Osteoblast (primary cell): ENCODE measurements around the gene IRF6. TPM values are rescaled to one million over a fixed set of nuclear protein-coding genes. Genes with fewer than 3 reads are reported as not detected.

Experiments
- DNase-seq: peaks from one replicate; pipeline ENCODE4 v3.0.0; 2011; ENCODE audit warnings: low spot score, mixed read lengths; ENCODE audit not compliant: insufficient read length; ENCODE audit errors: missing footprints
- H2AFZ ChIP-seq: 2 replicates; pipeline ENCODE4 v1.6.0; 2011; ENCODE audit warnings: mild to moderate bottlenecking, low read length
- H3K27ac ChIP-seq: 2 replicates; pipeline ENCODE4 v1.5.1; 2011; ENCODE audit warnings: mild to moderate bottlenecking, low read depth, low read length, moderate library complexity
- H3K27me3 ChIP-seq: 2 replicates; pipeline ENCODE4 v1.6.0; 2012; ENCODE audit warnings: mild to moderate bottlenecking, control low read depth, inconsistent platforms, low read length, moderate library complexity; ENCODE audit not compliant: insufficient read depth
- H3K36me3 ChIP-seq: 2 replicates; pipeline ENCODE4 v1.5.1; 2011; ENCODE audit warnings: mild to moderate bottlenecking, low read length, control low read depth, moderate library complexity; ENCODE audit not compliant: insufficient read depth
- H3K4me1 ChIP-seq: 2 replicates; pipeline ENCODE4 v1.5.1; 2011; ENCODE audit warnings: mild to moderate bottlenecking, low read length, control low read depth, moderate library complexity; ENCODE audit not compliant: insufficient read depth
- H3K4me2 ChIP-seq: 2 replicates; pipeline ENCODE4 v1.6.0; 2011; ENCODE audit warnings: mild to moderate bottlenecking, low read length; ENCODE audit not compliant: insufficient read depth
- H3K4me3 ChIP-seq: fragments of 200-600 bp; sonication (generic); 3 replicates; pipeline ENCODE4 v1.5.1; 2012; ENCODE audit warnings: mild to moderate bottlenecking, low read length, inconsistent platforms; ENCODE audit not compliant: insufficient read depth
- H3K79me2 ChIP-seq: 2 replicates; pipeline ENCODE4 v1.6.0; 2012; ENCODE audit warnings: mild to moderate bottlenecking, low read length, control low read depth, inconsistent platforms; ENCODE audit not compliant: insufficient read depth
- H3K9me3 ChIP-seq: 2 replicates; pipeline ENCODE4 v1.5.1; 2011; ENCODE audit warnings: low read depth, low read length, control low read depth
- H4K20me1 ChIP-seq: 2 replicates; pipeline ENCODE4 v1.6.0; 2012; ENCODE audit warnings: mild to moderate bottlenecking, low read length, control low read depth; ENCODE audit not compliant: insufficient read depth
- CTCF ChIP-seq: IDR thresholded peaks from 2 replicates; pipeline ENCODE4 v1.5.1; 2011; ENCODE audit warnings: mild to moderate bottlenecking, low read depth, low read length, moderate library complexity; ENCODE audit errors: extremely low read depth
- total RNA-seq: library from RNA; depleted of rRNA; stranded (reverse); fragments of >200 nt; gene quantifications from 2 replicates; pipeline ENCODE4 v1.2.3, GENCODE V29; 2012

IRF6 gene
- total RNA-seq, 1 donor, result 0.72 TPM

DNA sequence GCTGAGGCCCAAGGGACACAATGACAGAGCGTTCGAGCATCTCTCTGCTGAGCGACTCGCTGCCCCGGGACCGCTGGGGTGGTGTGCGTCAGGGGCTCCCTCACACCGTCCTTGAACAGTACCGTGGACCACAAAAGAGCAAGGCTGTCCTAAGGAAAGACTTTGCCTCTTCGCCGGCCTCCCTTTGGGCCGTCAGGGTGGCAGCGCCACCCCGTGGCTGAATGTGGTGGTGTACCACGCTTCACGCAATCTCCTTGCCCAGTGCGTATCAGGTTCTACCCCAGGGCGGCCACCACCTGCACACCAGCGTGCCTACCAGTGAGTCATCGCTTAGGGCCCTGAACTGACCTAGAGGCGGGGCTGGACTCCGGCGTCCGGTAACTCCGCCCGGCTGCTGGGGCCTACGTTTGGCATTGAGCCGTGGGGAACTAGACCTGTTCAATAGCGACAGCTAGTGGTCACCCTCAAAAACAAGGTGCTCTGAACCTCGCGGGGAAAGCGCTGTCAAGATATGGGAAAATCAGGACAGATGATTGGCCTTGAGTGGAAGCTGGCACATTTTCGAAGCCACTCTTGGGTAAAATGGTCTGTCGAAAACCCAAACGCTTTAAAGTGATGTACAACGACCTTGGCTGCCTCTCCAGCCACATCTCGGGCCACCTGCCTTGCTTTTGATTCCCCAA, 58.2 kb downstream of the IRF6 start:
- H3K4me2 ChIP-seq, result peak overlapping the region; percentile 76
- H3K27me3 ChIP-seq, result no peaks in the 10 kb centered on the region
- peak overlapping the region; percentile 66 for H2AFZ ChIP-seq

GRCh38 chr1:209746451-209747165, 59.3 kb downstream of the IRF6 start:
- Histone ChIP-seq H3K4me3 (no peak overlapping the region), H3K27ac (no peak overlapping the region), H3K79me2 (no peaks in the 10 kb centered on the region), H3K27me3 (no peaks in the 10 kb centered on the region), H3K4me2 (peak overlapping the region; percentile 76), H2AFZ (no peak overlapping the region), H3K36me3 (no peaks in the 10 kb centered on the region), H3K9me3 (no peaks in the 10 kb centered on the region), H3K4me1 (peaks cover 26% of the 10 kb centered on the region), H4K20me1 (no peaks in the 10 kb centered on the region)
- no peak for DNase-seq
- no peak for TF ChIP-seq CTCF

More for the DNA sequence above, 58.2 kb downstream of the IRF6 start:
- H3K79me2 ChIP-seq, result no peaks in the 10 kb centered on the region
- peak overlapping the region; percentile 15 for H3K27ac ChIP-seq
- DNase-seq, result peak; percentile 95
- no peaks in the 10 kb centered on the region for H4K20me1 ChIP-seq
- H3K4me1 ChIP-seq, result peaks cover 16% of the 10 kb centered on the region
- no peaks in the 10 kb centered on the region for H3K9me3 ChIP-seq
- TF ChIP-seq CTCF, result peak; percentile 99
- H3K4me3 ChIP-seq, result peak overlapping the region; percentile 48
- no peaks in the 10 kb centered on the region for H3K36me3 ChIP-seq

GRCh38 chr1:209743145-209743482, 62.8 kb downstream of the IRF6 start:
- Histone ChIP-seq H3K36me3 (no peaks in the 10 kb centered on the region), H3K79me2 (no peaks in the 10 kb centered on the region), H3K4me3 (peak overlapping the region; percentile 36), H3K27me3 (no peaks in the 10 kb centered on the region), H3K27ac (peak overlapping the region; percentile 91), H3K9me3 (no peaks in the 10 kb centered on the region), H2AFZ (peak overlapping the region; percentile 68), H3K4me1 (peaks cover 27% of the 10 kb centered on the region), H3K4me2 (peak overlapping the region; percentile 66), H4K20me1 (no peaks in the 10 kb centered on the region)
- no peak for TF ChIP-seq CTCF
- DNase-seq, result peak; percentile 81

DNA sequence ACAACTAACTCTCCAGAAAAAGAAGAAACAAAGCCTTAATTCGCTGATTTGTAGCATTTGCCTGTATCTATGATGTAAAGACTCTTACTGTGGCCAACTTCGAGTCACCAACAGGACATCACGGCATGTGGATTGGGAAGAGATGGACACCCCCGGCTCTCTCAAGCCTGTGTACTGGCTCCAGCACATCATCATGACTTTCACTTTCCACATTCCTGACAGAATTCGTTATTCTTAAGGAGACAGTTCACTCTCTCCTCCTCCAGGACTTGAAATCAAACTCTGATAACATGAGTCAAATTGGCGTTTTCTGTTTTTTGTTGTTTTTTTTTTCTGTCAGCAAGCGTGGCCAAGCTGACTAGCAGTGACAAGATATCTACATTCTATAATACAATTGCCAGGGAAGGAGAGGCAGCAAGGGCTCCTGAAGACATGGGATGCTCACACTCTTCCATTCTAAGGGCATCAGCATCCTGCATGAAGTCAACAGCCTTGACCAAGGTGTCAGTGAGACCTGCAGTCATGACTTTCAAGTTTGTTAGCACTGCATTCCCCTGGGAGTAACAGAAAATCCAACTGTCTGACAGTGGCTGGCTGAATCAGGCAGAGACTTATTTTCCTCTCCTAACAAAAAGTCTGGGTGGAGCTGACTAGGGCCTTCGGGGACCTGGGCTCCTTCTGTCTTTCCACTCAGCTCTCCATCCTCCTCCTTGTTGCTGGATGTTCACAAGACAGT, 63.4 kb downstream of the IRF6 start:
- H3K79me2 ChIP-seq, result no peaks in the 10 kb centered on the region
- no peaks in the 10 kb centered on the region for H3K27me3 ChIP-seq
- H3K27ac ChIP-seq, result peak overlapping the region; percentile 91
- H3K4me3 ChIP-seq, result peak overlapping the region; percentile 36
- peaks cover 27% of the 10 kb centered on the region for H3K4me1 ChIP-seq
- H3K36me3 ChIP-seq, result no peaks in the 10 kb centered on the region
- H2AFZ ChIP-seq, result peak overlapping the region; percentile 68
- H4K20me1 ChIP-seq, result no peaks in the 10 kb centered on the region
- H3K4me2 ChIP-seq, result peak overlapping the region; percentile 66
- no peaks in the 10 kb centered on the region for H3K9me3 ChIP-seq
- no peak for TF ChIP-seq CTCF
- peak; percentile 69 for DNase-seq
